GM06990 (cell line): ENCODE data around the gene BMP7.

Experiments
- DNase-seq: peaks from one replicate; pipeline ENCODE4 v3.0.0-alpha.2; 2011; ENCODE audit not compliant: insufficient read length; ENCODE audit errors: extremely low read depth
- H3K27me3 ChIP-seq: replicated peaks from 2 replicates; pipeline ENCODE4 v1.6.0; 2011; ENCODE audit warnings: low read length; ENCODE audit not compliant: control insufficient read depth, insufficient read depth
- H3K36me3 ChIP-seq: 2 replicates; pipeline ENCODE4 v1.5.1; 2011; ENCODE audit warnings: low read length; ENCODE audit not compliant: control insufficient read depth, insufficient read depth
- H3K4me3 ChIP-seq: replicated peaks from 2 replicates; pipeline ENCODE4 v1.5.1; 2011; ENCODE audit warnings: low read depth, mild to moderate bottlenecking, control low read depth, low read length
- CTCF ChIP-seq: IDR thresholded peaks from 2 replicates; pipeline ENCODE4 v1.5.1; 2011; ENCODE audit warnings: low read length, control low read depth, mild to moderate bottlenecking, inconsistent platforms; ENCODE audit not compliant: insufficient read depth, poor library complexity, severe bottlenecking

The BMP7 gene

GRCh38 chr20:57211908-57212533 lies 54.4 kb downstream of the BMP7 start:
- H3K36me3 ChIP-seq, result no peaks in the 10 kb centered on the region
- no peak for TF ChIP-seq CTCF
- DNase-seq, result no peak
- H3K27me3 ChIP-seq, result no peaks in the 10 kb centered on the region; the same call in 1 of the 2 replicates
- H3K4me3 ChIP-seq, result no peak overlapping the region

- Histone ChIP-seq H3K36me3 (no peaks in the 10 kb centered on the region), H3K27me3 (no peaks in the 10 kb centered on the region; the same call in 1 of the 2 replicates), H3K4me3 (no peak overlapping the region)
- TF ChIP-seq CTCF, result no peak
- no peak for DNase-seq
These were observed 55.0 kb downstream of the BMP7 start for GRCh38 chr20:57211406-57211805.

GRCh38 chr20:57210911-57211280 lies 55.5 kb downstream of the BMP7 start:
- Histone ChIP-seq H3K4me3 (no peak overlapping the region), H3K27me3 (no peaks in the 10 kb centered on the region; the same call in 1 of the 2 replicates), H3K36me3 (no peaks in the 10 kb centered on the region)
- TF ChIP-seq CTCF, result no peak
- no peak for DNase-seq

GRCh38 chr20:57210054-57210910 lies 56.2 kb downstream of the BMP7 start:
- DNase-seq, result no peak
- no peaks in the 10 kb centered on the region; the same call in none of the 2 replicates for H3K27me3 ChIP-seq

GRCh38 chr20:57209413-57209812 lies 57.0 kb downstream of the BMP7 start:
- DNase-seq, result no peak
- no peaks in the 10 kb centered on the region for H3K36me3 ChIP-seq

More at GRCh38 chr20:57210054-57210910, 56.2 kb downstream of the BMP7 start:
- H3K36me3 ChIP-seq, result no peaks in the 10 kb centered on the region
- H3K4me3 ChIP-seq, result no peak overlapping the region
- no peak for TF ChIP-seq CTCF

More at GRCh38 chr20:57209413-57209812, 57.0 kb downstream of the BMP7 start:
- Histone ChIP-seq H3K4me3 (no peak overlapping the region), H3K27me3 (no peaks in the 10 kb centered on the region; the same call in none of the 2 replicates)
- no peak for TF ChIP-seq CTCF
